SK-N-SH (cell line): ENCODE measurements around the gene GGT5.
"Not testable (repeated sequence)": the region's sequence is repeated elsewhere in the genome, so short reads cannot be mapped to it uniquely, and the experiment has no call there.

ENCODE experiments used
- CHD2 ChIP-seq: fragments of 150-350 bp; IDR thresholded peaks from 2 replicates; pipeline ENCODE4 v1.6.1; 2018; ENCODE audit warnings: low read length; ENCODE audit not compliant: partially characterized antibody
- TCF12 ChIP-seq: IDR thresholded peaks from 2 replicates; pipeline ENCODE4 v1.4.0; 2012
- TF ChIP-seq, protein P1 (sequence below): fragments of 200-600 bp; sonication (generic); IDR thresholded peaks from 2 replicates; pipeline ENCODE4 v1.6.1; 2017; ENCODE audit warnings: antibody characterized with exemption, mild to moderate bottlenecking, moderate library complexity

DNA sequence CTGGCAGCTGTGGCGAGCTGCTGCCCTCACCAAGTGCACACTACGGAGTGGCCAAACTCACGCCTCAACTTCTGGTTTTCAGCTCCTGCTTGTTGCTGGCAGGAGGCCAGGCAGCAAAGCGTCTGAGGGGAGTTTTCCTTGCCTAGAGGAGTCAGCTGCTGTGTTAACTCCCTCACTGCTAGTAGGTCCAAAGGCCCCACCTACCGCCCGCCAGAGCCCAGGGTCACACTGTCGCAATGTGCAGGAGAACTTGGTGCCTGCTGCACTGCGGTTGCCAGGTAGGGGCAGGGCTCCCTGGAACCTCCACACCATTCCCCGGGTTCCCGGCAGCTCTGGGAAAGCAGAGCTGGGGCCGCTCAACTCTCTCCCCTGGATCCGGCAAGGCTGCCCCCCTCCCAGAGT lies at the start of gene GGT5:
- TF ChIP-seq TCF12, CHD2: not testable (repeated sequence)
- TF ChIP-seq, protein P1, sequence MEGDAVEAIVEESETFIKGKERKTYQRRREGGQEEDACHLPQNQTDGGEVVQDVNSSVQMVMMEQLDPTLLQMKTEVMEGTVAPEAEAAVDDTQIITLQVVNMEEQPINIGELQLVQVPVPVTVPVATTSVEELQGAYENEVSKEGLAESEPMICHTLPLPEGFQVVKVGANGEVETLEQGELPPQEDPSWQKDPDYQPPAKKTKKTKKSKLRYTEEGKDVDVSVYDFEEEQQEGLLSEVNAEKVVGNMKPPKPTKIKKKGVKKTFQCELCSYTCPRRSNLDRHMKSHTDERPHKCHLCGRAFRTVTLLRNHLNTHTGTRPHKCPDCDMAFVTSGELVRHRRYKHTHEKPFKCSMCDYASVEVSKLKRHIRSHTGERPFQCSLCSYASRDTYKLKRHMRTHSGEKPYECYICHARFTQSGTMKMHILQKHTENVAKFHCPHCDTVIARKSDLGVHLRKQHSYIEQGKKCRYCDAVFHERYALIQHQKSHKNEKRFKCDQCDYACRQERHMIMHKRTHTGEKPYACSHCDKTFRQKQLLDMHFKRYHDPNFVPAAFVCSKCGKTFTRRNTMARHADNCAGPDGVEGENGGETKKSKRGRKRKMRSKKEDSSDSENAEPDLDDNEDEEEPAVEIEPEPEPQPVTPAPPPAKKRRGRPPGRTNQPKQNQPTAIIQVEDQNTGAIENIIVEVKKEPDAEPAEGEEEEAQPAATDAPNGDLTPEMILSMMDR: not testable (repeated sequence)
